AG09309 (cell line): ENCODE measurements around the gene TSPAN14.

Source experiments
- DNase-seq: peaks from one replicate; pipeline ENCODE4 v3.0.0-alpha.2; 2010; ENCODE audit warnings: low read depth
- H3K4me3 ChIP-seq: 2 replicates; pipeline ENCODE4 v1.5.1; 2011; ENCODE audit warnings: mild to moderate bottlenecking, low read depth, low read length, moderate library complexity; ENCODE audit not compliant: control insufficient read depth
- TF ChIP-seq, protein P1 (sequence below): IDR thresholded peaks from 2 replicates; pipeline ENCODE4 v1.5.1; 2011; ENCODE audit warnings: mild to moderate bottlenecking, low read depth, low read length, inconsistent platforms; ENCODE audit not compliant: insufficient read depth, control insufficient read depth; ENCODE audit errors: missing control alignments

Gene TSPAN14

DNA sequence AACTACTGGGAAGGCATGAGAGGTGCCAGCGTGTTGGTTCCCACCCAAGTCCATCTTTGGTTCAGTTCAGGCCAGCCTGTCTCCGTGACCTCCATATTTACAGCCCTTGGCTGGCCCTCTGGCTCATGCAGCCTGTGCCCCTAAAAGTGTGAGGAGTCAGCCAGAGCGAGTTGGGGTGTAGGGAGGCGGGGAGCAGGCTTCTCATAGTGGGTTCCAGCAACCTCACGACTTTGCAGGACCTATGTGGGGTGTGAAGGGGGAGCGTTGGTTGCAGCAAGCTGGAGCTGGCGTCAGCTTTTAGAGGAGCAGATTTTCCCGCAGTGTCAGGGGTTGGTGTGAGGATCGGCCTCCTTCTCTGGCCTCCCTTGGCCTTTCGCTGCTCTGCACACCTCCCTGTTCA lies 9.8 kb downstream of the TSPAN14 start:
- no peak for DNase-seq
- TF ChIP-seq, protein P1, sequence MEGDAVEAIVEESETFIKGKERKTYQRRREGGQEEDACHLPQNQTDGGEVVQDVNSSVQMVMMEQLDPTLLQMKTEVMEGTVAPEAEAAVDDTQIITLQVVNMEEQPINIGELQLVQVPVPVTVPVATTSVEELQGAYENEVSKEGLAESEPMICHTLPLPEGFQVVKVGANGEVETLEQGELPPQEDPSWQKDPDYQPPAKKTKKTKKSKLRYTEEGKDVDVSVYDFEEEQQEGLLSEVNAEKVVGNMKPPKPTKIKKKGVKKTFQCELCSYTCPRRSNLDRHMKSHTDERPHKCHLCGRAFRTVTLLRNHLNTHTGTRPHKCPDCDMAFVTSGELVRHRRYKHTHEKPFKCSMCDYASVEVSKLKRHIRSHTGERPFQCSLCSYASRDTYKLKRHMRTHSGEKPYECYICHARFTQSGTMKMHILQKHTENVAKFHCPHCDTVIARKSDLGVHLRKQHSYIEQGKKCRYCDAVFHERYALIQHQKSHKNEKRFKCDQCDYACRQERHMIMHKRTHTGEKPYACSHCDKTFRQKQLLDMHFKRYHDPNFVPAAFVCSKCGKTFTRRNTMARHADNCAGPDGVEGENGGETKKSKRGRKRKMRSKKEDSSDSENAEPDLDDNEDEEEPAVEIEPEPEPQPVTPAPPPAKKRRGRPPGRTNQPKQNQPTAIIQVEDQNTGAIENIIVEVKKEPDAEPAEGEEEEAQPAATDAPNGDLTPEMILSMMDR: no peak
- no peak overlapping the region for H3K4me3 ChIP-seq

DNA sequence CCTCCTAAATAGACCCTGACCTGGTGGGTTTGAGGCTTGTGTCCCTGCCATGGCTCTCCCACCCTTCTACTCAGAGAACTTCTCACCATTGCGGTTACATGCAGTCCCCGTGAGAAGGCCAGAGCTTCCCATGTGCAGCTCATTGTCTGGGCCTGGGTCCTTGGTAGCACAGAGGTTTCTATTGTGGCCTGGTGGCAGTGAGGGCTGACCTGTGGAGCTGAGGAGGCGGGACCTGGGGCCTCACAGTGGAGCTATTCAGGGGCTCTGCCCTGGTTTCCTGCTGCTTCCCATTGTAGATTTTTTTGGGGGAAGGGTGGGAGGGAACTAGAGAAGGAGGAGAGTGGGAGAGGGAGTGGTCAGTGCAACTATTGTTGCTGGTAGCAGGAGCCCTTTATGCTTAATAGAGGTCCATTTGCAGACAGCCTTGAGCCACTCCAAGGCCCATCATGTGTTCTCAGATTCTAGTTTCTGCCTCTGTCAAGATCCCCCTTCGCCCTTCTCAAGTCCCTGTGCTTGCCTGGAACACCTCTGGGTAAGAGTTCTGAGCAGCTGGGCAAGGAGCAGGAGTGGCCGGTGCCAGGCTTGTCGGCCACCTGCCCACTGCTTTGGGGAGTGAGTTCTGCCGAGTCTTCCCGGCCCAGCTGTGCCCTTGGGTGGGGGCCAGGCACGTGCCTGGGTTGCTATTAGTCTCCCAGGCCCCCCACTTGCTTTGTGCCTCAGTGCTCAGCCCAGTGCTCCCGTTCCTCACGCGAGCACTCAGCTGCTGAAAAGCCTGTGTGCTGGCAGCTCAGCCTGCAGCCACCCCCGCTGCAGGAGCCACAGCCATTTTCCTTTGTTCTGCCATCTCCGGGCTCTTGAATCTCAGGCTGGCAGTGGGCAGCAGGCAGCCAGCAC lies 10.7 kb downstream of the TSPAN14 start:
- DNase-seq: no peak
- H3K4me3 ChIP-seq: no peak overlapping the region
- TF ChIP-seq, protein P1: no peak

GRCh38 chr10:80465451-80465835 lies 11.3 kb downstream of the TSPAN14 start:
- H3K4me3 ChIP-seq: no peak overlapping the region
- no peak for DNase-seq
- TF ChIP-seq, protein P1: no peak

DNA sequence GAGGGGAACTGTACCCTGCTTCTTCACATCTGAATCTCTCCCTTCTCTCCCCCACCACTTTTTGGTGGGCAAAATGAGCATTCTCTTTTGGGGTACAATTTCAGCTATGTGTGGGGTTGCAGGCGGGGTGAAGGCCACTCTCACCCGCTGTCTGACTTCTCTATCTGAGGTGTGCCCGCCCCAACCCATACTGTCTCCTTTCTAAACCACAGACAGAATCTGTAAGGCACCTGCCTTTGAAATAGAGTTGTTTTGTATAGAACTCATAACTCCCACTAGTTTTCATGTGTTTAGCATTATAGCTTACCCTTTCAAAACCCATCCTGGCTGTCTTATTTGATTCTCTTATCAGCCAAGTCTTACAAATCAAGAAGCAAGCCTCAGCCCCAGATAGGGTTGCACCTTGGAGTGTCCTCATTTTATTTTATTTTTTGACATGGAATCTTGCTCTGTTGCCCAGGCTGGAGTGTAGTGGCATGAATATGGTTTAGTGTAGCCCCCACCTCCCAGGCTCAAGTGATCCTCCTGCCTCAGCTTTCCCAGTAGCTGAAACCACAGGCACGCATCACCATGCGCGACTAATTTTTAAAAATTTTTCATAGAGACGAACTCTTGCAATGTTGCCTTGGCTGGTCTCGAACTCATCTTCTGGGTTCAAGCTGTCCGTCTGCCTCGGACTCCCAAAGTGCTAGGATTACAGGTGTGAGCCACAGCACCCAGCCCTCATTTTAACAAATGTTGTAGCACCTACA lies 11.9 kb downstream of the TSPAN14 start:
- no peak overlapping the region for H3K4me3 ChIP-seq
- TF ChIP-seq, protein P1: no peak
- no peak for DNase-seq

DNA sequence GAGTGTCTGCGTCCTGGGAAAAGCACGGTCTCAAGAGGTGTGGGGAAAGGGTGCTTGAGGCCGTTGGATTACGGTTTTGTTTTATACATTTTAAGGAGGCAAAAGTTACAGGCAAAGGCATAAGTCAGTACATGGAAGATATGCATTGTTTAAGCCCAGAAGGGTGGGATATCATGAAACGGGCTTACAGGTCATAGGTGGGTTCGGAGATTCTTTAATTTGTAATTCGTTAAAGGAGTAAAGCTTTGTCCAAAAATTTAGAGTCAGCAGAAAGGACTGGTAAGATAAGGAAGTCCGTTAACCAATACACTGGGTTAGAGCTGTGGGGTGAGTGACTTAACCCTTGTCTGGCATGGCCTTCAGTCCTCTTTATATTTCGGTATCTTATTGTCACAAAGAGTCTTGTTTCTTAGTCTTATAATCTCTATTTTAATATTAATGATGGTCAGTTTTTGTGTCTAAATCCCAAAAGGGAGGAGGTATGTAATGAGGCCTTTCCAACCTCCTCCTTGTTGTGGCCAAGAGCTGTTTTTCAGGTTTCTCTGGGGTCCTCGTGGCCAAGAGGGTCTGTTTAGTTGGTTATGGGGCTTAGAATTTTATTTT lies 12.7 kb downstream of the TSPAN14 start:
- no peak for DNase-seq
- no peak overlapping the region for H3K4me3 ChIP-seq
- TF ChIP-seq, protein P1: no peak

- TF ChIP-seq, protein P1: no peak
- no peak overlapping the region for H3K4me3 ChIP-seq
- no peak for DNase-seq
These were observed 13.9 kb downstream of the TSPAN14 start for GRCh38 chr10:80468002-80468401.
